GM18907 (cell line): Measurements from ENCODE around the gene PAK4.
"Not testable (repeated sequence)": the region's sequence is repeated elsewhere in the genome, so short reads cannot be mapped to it uniquely, and the experiment has no call there.

ENCODE experiments used
- ATAC-seq: cut with Tn5 transposase; IDR thresholded peaks from one replicate; pipeline ENCODE4 v1.9.1; 2021; ENCODE audit warnings: mild to moderate bottlenecking, moderate library complexity; ENCODE audit not compliant: unreplicated experiment

The PAK4 gene

DNA sequence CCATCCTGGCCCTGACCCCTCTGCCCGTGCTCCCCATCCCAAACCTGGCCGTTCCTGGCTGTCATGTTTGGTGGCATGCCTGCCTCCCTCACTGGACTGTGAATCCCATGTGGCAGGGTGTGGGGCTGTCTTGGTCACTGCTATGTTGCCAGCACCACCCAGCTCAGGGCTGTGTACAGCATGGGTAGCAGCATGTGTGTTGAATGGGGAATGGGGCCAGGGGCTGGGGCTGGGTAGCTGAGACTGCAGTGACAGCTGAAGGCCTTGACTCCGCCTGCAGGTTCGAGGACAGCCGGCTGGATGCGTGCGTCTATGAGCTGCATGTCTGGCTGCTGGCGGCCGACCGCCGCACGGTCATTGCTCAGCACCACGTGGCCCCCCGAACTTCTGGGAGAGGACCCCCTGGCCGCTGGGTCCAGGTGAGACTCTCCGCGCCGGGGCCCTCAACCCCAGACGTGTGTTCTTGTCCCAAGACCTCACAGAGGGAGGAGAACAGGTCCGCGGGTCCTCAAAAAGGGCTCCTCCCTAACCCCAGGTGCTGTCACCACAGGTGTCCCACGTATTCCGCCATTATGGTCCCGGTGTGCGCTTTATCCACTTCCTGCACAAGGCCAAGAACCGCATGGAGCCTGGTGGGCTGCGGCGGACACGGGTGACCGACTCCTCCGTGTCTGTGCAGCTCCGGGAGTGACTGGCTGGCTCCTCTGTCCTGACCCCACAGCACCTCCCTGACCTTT lies 74.6 kb downstream of the PAK4 start:
- ATAC-seq = no peak

DNA sequence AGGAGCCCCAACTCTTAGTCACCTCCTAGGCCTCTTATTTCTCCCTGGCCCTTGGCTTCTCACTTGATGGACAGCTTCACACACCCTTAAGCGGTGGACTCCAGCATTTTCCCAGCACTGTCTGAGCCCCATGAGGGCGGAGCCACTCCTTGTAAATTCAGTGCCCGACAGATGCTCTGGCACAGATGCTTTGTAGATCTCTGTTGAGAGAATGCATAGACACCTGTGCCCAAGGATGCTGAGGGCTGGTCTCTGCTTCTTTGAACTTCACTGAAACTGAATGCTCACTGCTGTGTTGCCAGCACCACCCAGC lies 75.2 kb downstream of the PAK4 start:
- ATAC-seq = no peak

DNA sequence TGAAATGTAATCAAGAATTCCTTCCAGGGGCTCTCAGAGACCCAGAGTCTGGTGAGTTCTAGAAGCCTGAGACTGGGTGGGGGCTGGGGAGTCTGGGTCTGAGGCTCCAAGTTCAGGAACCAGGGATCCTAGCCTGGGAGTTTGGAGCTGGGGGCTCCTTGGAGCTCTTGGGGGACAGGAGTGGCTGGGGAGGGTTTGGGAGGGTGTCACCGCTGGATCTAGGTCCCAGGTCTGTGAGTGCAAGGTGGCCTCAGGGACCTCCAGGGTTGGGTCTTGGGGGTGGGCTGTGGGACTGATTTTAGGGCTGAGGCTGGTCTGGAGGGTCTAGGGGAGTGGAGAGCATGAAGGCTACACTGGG lies 77.4 kb downstream of the PAK4 start:
- ATAC-seq = no peak

DNA sequence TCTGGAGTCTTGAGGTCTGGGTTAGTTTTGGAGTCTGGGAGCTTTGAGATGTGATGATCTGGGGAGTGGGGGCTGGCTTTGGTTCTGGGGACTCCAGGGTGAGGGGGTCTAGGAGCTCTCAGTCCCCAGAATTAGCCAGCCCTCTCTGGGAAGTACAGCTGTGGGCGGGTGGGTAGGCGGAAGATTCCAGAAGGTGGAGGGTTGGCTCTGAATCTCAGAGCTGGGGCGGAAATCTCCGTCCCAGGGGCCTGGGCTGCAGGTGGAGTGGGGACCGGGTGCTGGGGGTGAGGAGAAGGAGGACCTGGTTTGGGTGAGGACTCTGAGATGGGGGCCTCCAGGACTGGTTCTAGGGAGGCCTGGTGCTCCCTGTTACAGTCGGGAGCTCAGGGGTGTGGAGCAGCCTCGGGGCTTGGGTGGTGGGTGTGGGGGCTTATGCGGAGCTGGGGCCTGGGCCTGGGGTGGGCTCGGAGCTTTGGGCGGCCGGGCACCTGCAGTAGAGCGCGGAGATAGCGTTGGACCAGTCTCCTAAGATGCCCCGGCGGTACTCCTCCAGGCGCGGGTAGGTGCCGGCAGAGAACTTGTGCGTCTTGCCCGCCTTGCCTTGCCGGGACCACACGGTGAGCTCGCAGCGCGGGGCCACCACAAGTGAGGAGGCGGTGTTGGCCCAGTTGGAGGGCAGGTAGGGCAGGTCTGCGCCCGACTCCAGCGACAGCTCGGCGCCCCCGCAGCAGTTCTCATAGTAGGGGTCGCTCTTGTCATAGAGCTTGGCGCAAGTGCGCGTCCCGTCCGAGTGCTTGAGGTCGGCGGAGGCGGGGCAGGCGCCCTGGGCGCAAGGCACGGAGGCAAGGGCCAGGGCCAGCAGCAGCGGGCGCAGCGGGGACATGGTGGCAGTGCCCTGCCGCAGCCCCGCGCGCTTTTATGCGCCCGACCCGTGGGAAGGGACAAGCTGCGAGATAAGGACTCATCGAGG lies 78.1 kb downstream of the PAK4 start, which contains the start of gene SYCN:
Gene SYCN (minus strand): TSS at position 892 of the 970 bp plus-strand sequence. CDS start 9 bp downstream, at position 883.
- ATAC-seq = no peak

DNA sequence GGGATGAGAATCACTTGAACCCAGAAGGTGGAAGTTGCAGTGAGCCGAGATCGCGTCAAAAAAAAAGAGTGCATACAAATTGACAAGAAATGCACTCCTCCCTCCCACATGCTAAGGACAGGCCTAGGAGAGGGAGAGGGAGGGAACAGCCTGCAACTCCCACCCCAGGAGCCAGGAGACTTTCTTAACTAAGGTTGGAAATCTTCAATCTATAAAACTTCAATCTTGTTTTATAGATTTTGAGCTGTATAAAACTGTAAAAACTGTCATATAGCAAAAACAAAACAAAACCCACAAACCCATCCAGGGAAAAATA lies 79.8 kb downstream of the PAK4 start:
- no peak for ATAC-seq

DNA sequence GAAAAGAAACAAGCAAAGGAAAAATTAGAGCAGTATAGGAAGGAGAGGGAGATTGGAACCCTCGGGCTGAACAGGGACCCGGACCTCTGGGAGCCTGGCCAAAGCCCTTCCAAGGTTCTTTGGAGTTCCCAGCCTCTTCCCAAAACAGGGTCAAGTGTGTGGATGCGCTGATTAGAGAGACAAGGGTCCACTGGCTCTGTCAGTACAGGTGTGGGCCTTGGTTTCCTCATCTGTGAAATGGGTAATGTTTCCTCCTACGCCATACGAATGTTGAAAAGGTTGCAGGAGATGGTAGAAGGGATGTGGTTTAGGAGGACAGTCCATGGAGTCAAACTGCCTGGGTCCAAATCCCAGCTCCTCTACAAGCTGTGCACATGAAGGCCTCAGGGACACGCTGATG lies 80.5 kb downstream of the PAK4 start:
- no peak for ATAC-seq

DNA sequence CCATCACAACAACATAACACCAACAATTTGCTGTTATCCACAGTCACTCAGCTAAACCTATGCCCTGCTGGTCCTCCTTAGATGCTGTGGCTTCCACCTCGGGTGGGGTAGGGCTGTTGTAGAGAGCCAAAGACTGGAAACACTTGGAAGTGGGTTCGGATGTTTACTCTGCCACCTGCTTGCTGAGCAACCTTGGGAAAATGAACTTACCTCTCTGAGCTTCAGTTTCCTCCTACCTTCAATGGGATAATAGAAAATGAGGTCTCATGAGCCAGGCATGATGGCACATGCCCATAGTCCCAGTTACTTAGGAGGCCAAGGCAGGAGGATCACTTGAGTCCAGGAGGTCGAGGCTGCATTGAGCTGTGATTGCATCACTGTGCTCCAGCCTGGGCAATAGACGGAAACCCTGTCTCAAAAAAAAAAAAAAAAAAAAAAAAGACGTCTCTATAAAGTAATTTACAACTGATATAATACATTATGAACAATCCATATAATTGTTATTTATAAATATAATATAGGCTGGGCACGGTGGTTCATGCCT lies 81.8 kb downstream of the PAK4 start:
- no peak for ATAC-seq

DNA sequence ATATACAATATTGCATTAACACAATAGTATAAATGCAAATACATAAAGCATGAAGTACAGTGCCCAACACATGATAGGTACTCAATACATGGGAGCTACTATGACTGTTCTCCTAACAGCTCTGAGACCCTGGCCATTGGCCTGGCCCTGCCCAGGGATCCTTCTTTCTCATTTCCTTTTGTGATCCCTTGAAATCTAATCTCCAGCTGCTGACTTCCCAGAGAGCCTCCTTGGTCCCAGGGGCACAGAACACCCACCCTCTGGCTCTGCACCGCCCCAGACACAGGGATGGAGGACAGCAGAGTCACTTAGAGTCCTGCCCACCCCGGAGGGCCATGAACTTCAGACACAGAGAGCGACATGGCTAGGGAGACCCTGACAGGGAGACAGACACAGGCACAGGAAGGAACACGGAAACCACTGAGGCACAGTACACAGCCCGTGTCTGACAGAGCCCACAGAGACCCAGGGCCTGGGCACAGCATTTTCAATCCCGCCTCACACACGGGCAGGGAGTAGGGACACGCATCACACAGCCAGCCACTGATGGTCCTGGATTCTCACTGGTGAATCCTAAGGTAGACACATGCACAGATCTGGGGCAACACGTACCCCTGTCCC lies 82.7 kb downstream of the PAK4 start:
- no peak for ATAC-seq

DNA sequence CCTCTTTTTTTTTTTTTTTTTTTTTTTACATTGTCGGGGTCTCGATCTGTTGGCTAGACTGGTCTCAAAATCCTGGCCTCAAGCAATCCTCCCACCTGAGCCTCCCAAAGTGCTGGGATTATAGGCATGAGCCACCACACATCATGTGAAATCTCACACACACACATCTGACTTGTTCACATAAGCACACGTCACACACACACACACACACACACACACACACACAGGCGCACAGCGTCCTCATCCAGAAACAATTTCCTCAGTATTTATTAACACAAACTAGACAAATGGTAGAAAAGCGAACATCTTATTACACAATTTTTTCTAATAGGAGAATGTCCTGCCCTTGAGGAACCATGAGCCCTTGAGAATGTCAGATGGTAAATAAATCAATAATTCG lies 83.6 kb downstream of the PAK4 start:
- no peak for ATAC-seq

DNA sequence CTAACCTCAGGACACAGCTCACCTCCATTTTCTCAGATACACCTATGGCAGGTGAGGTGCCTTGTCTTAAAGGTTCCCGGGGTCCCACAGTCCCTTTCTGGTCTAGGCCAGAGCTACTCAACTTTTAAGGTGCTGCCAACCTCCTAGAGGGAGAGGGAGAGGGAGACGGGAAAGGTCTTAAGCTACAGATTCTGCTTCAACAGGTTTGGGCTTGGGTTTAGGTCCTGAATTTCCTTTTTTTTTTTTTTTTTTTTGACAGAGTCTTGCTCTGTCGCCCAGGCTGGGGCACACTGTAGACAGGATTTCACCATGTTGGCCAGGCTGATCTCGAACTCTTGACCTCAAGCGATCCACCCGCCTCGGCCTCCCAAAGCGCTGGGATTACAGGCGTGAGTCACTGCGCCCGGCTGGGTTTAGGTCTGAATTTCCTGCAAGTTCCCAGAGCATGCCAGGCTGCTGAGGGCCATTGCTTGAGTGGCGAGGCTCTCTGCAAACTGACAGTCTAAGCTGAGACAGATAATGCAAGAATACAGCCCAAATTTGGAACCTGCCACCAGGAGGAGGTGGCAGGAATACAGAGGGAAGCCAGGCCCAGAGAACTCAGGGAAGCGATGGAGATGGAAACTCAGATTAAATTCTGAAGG lies 86.3 kb downstream of the PAK4 start:
- no peak for ATAC-seq

DNA sequence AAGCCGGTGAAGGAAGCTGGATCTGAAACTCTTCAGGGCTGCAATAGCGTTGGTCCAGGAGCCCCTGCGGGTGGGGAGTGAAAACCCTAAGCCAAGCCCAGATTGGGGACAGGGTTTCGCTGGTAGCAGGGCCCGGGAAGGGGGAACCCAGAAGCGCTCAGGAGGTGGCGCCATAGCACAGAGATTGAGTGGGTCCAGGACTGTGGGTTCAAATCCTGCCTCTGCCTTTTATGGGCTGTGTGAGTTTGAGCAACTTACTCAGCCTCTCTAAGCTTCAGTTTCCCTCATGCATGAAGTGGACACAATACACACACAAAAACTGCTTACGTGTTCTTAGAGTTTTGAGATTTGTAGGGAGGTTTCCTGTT lies 86.8 kb downstream of the PAK4 start:
- no peak for ATAC-seq

DNA sequence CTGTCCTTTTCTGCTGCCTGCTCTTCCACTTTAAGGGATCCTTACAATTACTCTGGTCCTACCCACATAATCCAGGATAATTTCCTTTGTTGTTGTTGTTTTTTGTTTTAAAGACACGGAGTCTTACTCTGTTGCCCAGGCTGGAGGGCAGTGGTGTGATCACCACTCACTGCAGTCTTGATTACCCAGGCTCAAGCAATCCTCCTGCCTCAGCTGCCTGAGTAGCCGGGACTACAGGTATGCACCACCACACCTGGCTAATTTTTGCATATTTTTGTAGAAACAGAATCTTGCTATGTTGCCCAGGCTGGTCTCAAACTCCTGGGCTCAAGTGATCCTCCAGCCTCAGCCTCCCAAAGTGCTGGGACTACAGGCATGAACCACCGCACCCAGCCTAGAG lies 89.7 kb downstream of the PAK4 start:
- not testable (repeated sequence) for ATAC-seq

DNA sequence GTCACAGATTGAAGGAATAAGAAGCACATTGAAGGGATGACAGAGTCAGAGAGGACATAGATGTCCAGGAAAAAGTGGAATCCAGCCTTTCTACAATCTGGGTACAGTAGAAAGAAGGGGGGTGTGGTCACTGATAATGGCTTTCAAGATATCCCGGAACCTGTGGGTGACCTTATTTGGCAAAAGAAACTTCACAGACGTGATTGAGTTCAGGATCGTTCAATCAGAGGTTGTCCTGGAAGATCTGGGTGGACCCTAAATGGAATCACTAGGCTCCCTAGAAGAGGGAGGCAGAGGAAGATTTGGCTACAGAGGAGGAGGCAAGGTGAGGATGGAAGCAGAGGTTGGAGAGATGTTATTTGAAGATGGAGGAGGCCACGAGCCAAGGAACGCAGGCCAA lies 91.5 kb downstream of the PAK4 start:
- no peak for ATAC-seq

DNA sequence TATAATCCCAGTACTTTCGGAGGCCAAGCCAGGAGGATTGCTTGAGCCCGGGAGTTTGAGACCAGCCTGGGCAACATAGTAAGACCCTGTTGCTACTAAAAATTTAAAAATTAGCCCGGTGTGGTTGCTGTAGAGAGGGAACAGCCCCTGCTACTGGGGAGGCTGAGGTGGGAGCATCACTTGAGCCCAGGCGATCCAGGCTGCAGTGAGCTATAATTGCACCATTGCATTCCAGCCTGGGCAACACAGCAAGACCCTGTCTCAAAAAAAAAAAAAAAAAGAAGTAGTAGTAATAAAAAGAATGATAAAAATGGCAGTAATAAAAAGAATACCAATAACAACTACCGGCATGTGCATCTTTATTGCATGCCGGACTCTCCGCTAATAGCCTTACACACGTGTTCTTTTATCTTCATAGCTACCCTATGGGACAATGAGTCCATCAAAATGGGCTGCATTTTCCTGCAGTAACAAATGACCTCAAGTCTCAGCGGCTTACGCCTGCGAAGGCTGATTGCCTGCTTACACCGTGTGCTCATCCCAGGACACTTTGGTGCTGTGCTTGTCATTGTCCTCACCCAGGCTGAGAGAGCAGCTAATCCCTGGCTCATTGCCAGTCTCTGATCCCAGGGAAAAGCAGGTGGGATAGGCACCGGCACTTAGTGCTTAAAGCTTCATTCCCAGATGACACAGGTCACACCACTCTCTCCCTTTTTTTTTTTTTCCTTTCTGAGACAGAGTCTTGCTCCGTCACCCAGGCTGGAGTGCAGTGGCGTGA lies 92.8 kb downstream of the PAK4 start:
- ATAC-seq = no peak

DNA sequence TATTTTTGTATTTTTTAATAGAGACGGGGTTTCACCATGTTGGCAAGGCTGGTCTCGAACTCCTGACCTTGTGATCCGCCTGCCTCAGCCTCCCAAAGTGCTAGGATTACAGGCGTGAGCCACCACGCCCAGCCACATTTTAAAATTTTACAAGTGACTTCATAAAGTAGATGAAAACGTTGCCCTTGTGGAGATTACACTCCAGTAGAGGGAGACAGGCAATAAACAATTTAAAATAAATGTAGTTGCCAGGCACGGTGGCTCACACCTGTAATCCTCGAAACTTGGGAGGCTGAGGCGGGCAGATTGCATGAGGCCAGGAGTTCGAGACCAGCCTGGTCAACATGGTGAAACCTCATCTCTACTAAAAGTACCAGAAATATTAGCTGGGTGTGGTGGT lies 93.5 kb downstream of the PAK4 start:
- not testable (repeated sequence) for ATAC-seq

DNA sequence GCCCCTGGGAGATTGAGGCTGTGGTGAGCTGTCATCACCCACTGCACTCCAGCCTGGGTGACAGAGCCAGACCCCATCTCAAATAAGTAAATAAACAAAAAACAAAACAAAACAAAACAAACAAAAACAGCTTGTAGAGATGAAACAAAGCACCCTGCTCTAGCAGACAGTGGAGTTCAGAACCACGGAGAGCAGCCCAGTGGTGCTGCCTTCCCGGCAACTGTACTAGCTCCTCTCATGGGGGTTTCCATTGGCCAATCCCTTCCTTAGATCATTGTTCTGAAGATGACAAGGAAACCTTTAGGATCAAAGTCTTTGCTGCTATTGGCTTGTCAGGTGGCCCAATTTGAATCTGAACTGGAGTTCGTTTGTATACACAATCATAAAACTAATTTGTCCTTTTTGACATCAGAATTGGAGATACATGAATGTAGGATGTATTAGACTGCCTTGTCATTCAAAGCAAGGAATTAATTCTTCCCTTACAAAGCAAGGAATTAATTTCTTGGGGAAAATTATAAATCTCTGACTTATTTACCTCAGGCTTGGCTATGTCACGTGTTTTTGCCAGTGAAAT lies 98.2 kb downstream of the PAK4 start:
- ATAC-seq = no peak

DNA sequence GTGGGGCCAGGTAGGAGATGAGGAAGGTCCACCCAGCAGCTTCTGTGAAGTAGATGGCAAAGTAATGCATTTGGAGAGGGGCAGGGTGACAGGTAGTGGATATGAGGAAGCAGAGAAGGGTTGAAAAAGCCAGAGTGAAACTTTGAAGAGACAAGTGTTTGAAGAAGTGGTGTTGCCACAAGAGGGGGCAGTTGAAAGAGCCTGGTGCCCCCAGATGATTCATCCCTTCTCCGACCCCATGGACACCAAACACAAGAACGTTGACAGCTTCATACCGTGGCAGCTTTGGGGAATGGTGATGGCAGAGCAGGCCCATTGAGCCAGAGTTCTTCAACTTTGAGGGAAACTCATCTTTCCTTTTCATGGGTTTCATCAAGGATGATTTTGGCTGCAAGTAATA lies 99.3 kb downstream of the PAK4 start:
- no peak for ATAC-seq
